ENCODE data around the gene PPIL6.

- no peak for TF ChIP-seq CTCF (IDR thresholded peaks at IDR 0.05)
- no peak for TF ChIP-seq POLR2A (IDR thresholded peaks at IDR 0.05)
Measured at GRCh38 chr6:109466212-109466923, 25.9 kb upstream of the PPIL6 start.
